Coronary artery (tissue), 2 donors: ENCODE results near the gene GRAP.

Experiments used
- DNase-seq: peaks from one replicate; pipeline ENCODE4 v3.0.0-alpha.2; 2017; ENCODE audit warnings: low spot score
- H3K27ac ChIP-seq, 2 donors: fragments of 200-600 bp; sonication (generic); one replicate each; pipeline ENCODE4 v1.5.1; 2016 to 2019
- H3K4me3 ChIP-seq: fragments of 200-600 bp; sonication (generic); 2 replicates; pipeline ENCODE4 v1.5.1; 2016; ENCODE audit warnings: mild to moderate bottlenecking, moderate library complexity
- TF ChIP-seq, protein P1 (sequence below): fragments of 200-600 bp; sonication (generic); IDR thresholded peaks from one replicate; pipeline ENCODE4 v1.5.1; 2019; ENCODE audit warnings: antibody characterized with exemption

Gene GRAP

DNA sequence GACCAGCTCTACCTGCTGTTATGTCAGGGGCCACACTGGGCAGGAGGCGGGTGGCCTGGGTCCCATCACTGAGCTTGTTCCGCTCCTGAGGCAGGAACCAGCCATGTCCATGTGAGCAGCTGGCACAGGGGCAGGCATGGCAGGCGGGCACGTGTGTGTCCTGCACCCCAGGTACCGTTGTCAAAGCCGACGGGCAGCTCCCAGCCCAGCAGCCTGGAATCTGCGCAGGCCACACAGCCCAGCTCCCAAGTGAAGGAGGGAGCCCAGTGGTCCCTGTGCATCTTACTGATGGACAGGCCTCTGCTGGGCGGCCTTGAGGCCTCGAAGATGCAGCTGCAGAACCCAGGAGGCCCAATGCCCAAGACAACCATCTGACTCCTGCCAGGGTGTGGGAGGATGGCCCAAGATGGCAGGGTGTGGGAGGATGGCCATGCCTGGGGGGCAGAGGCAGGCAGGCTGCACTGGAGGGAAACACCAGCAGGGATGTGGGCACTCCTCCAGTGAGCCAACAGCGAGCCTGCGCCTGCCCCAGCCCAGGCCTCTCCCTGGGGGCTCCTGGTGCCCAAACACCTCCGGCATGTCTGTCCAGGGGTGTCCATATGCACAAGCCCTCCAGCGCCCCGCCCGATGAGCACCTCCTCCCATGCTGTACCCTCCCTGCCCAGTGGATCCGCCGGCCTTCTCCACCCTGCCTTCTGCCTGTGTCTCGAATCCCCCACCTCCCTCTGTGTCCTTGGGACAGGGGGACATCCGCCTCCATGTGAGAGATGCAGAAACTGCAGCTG lies 55.0 kb downstream of the GRAP start:
- no peak overlapping the region for H3K27ac ChIP-seq
- TF ChIP-seq, protein P1, sequence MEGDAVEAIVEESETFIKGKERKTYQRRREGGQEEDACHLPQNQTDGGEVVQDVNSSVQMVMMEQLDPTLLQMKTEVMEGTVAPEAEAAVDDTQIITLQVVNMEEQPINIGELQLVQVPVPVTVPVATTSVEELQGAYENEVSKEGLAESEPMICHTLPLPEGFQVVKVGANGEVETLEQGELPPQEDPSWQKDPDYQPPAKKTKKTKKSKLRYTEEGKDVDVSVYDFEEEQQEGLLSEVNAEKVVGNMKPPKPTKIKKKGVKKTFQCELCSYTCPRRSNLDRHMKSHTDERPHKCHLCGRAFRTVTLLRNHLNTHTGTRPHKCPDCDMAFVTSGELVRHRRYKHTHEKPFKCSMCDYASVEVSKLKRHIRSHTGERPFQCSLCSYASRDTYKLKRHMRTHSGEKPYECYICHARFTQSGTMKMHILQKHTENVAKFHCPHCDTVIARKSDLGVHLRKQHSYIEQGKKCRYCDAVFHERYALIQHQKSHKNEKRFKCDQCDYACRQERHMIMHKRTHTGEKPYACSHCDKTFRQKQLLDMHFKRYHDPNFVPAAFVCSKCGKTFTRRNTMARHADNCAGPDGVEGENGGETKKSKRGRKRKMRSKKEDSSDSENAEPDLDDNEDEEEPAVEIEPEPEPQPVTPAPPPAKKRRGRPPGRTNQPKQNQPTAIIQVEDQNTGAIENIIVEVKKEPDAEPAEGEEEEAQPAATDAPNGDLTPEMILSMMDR, result no peak
- no peak for DNase-seq

DNA sequence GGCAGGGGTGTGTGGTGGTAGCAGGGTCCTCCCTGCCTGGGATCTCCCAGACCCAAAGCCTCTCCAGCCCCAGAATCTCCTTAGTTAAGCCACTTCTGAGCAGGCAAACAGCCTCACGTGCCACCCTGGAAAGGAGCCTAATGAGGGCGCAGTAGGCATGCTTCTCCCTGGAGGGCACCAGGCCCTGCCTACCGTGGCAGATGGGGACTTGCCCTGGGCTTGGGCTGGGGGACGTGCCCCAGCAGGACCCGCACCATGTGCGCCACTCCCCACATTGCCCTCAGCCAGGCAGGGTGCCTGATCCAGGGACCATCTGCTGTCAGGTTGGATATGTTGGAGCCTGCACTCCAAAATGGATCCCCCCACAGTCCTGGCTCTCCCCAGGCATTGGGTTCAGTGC lies 56.4 kb downstream of the GRAP start:
- no peak for DNase-seq
- no peak overlapping the region for H3K27ac ChIP-seq
- no peak overlapping the region for H3K4me3 ChIP-seq
- TF ChIP-seq, protein P1, result no peak

More for the DNA sequence above, 55.0 kb downstream of the GRAP start:
- H3K4me3 ChIP-seq, result no peak overlapping the region

DNA sequence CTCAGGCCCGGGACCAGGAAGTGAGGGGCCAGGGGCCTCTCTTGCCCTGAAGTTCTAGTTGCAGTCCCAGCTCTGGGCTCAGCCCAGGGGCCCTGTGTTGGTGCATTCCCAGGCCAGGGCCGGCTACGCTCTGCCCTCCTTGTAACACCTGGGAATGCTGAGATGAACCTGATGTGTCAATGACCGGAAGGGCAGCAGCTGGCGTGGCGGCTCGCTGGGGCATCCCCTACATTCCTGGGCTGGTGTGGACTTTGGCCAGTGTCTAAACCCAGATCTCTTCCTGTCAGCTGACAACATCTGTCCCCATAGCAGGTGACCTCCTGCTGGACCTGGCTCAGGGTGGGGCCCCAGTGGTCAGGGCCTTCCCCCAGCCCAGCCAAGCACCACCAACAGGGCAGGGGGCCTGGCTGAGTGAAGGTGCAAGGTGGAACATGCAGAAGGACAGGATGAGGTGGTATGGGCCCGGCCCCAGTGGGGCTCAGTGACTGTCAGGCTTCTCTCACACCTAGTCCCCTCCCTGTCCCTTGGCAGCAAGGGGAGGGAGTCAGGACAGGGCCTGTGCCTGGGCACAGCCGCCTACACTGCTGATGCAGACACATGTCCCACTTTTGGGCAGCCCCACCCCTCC lies 58.1 kb downstream of the GRAP start:
- TF ChIP-seq, protein P1, result no peak
- Histone ChIP-seq H3K4me3 (no peak overlapping the region), H3K27ac (no peak overlapping the region)
- no peak for DNase-seq

DNA sequence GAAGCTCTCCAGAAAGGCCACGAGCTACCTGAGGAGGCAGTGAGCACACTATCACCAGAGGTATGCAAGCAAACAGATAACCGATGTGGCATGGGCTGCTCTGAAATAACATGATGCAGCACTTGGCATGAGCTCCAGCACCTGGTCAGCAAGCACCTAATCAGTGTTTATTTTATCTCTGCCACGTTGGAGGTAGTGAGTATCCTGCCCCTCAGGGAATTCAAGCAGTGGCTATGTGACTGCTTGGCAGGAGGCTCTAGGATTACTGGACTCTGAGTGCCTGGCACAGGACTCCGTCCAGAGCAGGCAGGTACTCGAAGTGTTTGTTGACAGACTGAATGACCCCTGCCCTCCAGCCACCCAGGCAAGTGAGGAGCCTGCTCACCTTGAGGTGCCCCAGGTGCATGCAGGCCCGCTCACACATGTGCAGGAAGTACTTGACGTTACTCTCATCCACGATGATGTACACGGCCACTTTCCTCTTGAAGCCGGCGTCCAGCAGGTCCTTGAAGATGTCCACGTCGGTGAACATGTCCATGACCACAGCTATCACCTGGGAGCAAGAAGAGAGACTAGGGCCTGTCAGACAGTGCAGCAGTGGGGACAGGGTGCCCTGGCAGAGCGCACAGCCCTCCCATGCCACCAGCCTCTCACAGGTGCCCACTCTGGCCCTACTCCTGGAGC lies 58.8 kb downstream of the GRAP start:
- Histone ChIP-seq H3K27ac (no peak overlapping the region), H3K4me3 (no peak overlapping the region)
- DNase-seq, result no peak
- TF ChIP-seq, protein P1, result no peak

DNA sequence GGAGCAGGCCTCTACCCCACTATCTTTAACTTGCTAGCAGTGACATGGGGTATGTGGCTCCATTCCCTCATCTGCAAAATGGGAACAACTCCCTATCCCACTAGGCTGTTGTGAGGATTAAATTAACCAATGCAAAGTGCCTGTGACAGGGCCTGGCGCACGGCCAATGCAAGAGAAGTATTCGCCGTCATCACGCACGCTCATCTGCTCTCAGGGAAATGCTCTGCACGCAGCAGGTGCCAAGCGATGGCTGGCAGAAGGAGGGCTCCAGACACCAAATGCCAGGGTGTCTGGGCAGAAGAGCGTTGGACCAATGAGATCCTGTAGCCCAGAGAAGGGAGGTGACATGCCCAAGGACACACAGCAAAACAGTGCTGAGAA lies 59.5 kb downstream of the GRAP start:
- Histone ChIP-seq H3K4me3 (no peak overlapping the region), H3K27ac (no peak overlapping the region)
- DNase-seq, result no peak
- TF ChIP-seq, protein P1, result no peak

DNA sequence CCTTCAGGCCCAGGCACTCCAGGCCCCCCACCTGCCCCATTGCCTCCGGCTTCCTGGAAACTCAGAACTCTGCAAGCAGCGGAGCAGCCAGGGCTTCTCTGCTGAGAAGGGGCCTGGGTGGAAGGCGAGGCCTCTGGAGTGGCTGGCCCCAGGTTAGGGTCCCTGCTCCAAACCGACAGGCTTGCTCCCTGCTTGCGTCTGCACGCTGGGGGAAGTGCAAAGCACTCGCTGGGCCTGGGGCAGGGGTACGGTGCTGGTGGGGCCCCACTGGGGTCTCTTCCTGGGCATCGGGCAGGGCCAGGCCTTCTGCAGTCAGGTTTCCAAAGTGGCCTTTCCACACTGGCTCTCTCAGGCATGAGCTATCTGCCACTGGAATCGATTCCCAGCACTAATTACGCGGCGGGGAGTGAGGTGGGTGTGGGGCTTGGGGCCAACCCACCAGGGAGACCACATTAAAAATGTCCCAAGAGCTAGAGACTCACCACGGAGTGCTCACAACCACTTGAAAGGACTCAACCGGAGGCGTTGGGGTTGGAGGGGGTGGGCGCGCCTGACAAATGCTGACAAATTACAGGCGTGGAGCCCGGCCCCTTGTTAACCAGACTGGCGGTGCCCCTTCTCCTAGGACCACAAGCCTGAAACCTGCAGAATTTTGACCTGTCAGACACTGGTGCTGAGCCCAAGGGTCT lies 60.1 kb downstream of the GRAP start:
- H3K4me3 ChIP-seq, result no peak overlapping the region
- TF ChIP-seq, protein P1, result no peak
- no peak overlapping the region for H3K27ac ChIP-seq
- no peak for DNase-seq
